ENCODE measurements around the gene DPP8.

Gene DPP8

GRCh38 chr15:65516997-65517865 is at the start of gene DPP8:
TSS of gene DPP8 (minus strand) at chr15:65517689. CDS start at chr15:65512553, 5,136 bp downstream.
- H3K4me3 ChIP-seq (replicated peaks; ENCODE audit: low read depth, low read length): peak within 1 kb of the TSS; percentile 99
- DNase-seq (ENCODE audit: extremely low read depth, low read depth): peak; percentile 80
- TF ChIP-seq CTCF (IDR thresholded peaks at IDR 0.05; ENCODE audit: low read depth, low read length, missing control alignments): peak; percentile 95

GRCh38 chr15:65561934-65562333 is 44.4 kb upstream of the DPP8 start:
- DNase-seq (ENCODE audit: extremely low read depth, low read depth): no peak
- no peak for TF ChIP-seq CTCF (IDR thresholded peaks at IDR 0.05; ENCODE audit: low read depth, low read length, missing control alignments)
- no peak overlapping the region for H3K4me3 ChIP-seq (replicated peaks; ENCODE audit: low read depth, low read length)

GRCh38 chr15:65559941-65560340 is 42.5 kb upstream of the DPP8 start:
- DNase-seq (ENCODE audit: extremely low read depth, low read depth): no peak
- no peak overlapping the region for H3K4me3 ChIP-seq (replicated peaks; ENCODE audit: low read depth, low read length)
- no peak for TF ChIP-seq CTCF (IDR thresholded peaks at IDR 0.05; ENCODE audit: low read depth, low read length, missing control alignments)

- TF ChIP-seq CTCF (IDR thresholded peaks at IDR 0.05; ENCODE audit: low read depth, low read length, missing control alignments): no peak
- no peak overlapping the region for H3K4me3 ChIP-seq (replicated peaks; ENCODE audit: low read depth, low read length)
- no peak for DNase-seq (ENCODE audit: extremely low read depth, low read depth)
Observed at GRCh38 chr15:65558997-65559760, 41.7 kb upstream of the DPP8 start.

GRCh38 chr15:65558336-65558735 is 40.8 kb upstream of the DPP8 start:
- no peak for TF ChIP-seq CTCF (IDR thresholded peaks at IDR 0.05; ENCODE audit: low read depth, low read length, missing control alignments)
- peak; percentile 14 for DNase-seq (ENCODE audit: extremely low read depth, low read depth)
- no peak overlapping the region for H3K4me3 ChIP-seq (replicated peaks; ENCODE audit: low read depth, low read length)

GRCh38 chr15:65556622-65557021 is 39.1 kb upstream of the DPP8 start:
- no peak overlapping the region for H3K4me3 ChIP-seq (replicated peaks; ENCODE audit: low read depth, low read length)
- no peak for TF ChIP-seq CTCF (IDR thresholded peaks at IDR 0.05; ENCODE audit: low read depth, low read length, missing control alignments)

More at GRCh38 chr15:65556622-65557021, 39.1 kb upstream of the DPP8 start:
- DNase-seq (ENCODE audit: extremely low read depth, low read depth): no peak

Measured in HFF-Myc (cell line).